ENCODE data around the gene NUP210L. TPM values are rescaled to one million over a fixed set of nuclear protein-coding genes. Genes with fewer than 3 reads are reported as not detected.

NUP210L gene
- total and polyA plus RNA-seq, 9 of the 15 experiments (the other 6 are each of a cell fraction or from before 2014, with no cell fraction given), result 0.01 to 0.04 TPM; not detected in 7

GRCh38 chr1:153985341-153985912 lies 169.4 kb downstream of the NUP210L start (continued):
- TF ChIP-seq TRIM25 (IDR thresholded peaks at IDR 0.05; ENCODE audit: borderline replicate concordance) (peak; percentile 35; the same call in 1 of the 2 replicates), ZNF175 (CRISPR knock-in tag; IDR thresholded peaks at IDR 0.05; ENCODE audit: low read depth) (no peak), HDAC1 (IDR thresholded peaks at IDR 0.05) (peak in 1 of 2 experiments; percentile 72; a peak in 2 of 4 replicates), EGR1 (conservative IDR thresholded peaks at IDR 0.05) (0 out of 2 replicates have a peak, but pooled peaks have one; percentile 12), ZBTB11 (CRISPR knock-in tag; IDR thresholded peaks at IDR 0.05) (no peak), ZBTB7A (IDR thresholded peaks at IDR 0.05; ENCODE audit: borderline replicate concordance, control insufficient read depth, low read depth, low read length) (peak; percentile 98), FOSL1 (tag; conservative IDR thresholded peaks at IDR 0.05) (peak; percentile 89), HLTF (IDR thresholded peaks at IDR 0.05) (peak; percentile 69; the same call in 1 of the 2 replicates), ZC3H4 (CRISPR knock-in tag; IDR thresholded peaks at IDR 0.05; ENCODE audit: borderline replicate concordance) (no peak), NCOA4 (IDR thresholded peaks at IDR 0.05; ENCODE audit: partially characterized antibody) (no peak), REST (IDR thresholded peaks at IDR 0.05; ENCODE audit: borderline replicate concordance) (no peak), REST (CRISPR knock-in tag; IDR thresholded peaks at IDR 0.05; ENCODE audit: low read depth) (no peak), XRCC4 (IDR thresholded peaks at IDR 0.05; ENCODE audit: extremely low read depth, insufficient read depth, insufficient read length) (no peak), TRIM24 (IDR thresholded peaks at IDR 0.05) (no peak)

Measured in K562 (cell line).